Endothelial cell of umbilical vein (primary cell): ENCODE results near the gene LRRC72. TPM values are rescaled to one million over a fixed set of nuclear protein-coding genes. Genes with fewer than 3 reads are reported as not detected.

Experiments used
- BruUV-seq: library from RNA; stranded (reverse); fragments of 400-500 nt; replicated peaks from 2 replicates; lab custom pipeline; 2021; lab: Mats Ljungman, UMichigan
- CTCF ChIA-PET: fragments of 300-600, 350-600 bp; sonication (Branson Sonifier 250); formaldehyde crosslinking; loops from one replicate; lab custom pipeline; 2021; ENCODE audit warnings: antibody characterized with exemption, inconsistent platforms; lab: Charles Lee
- POLR2A ChIA-PET: fragments of 300-600, 350-600 bp; sonication (Branson Sonifier 250); formaldehyde crosslinking; loops from one replicate; lab custom pipeline; 2021; ENCODE audit warnings: antibody characterized with exemption, inconsistent platforms; lab: Charles Lee
- DNase-seq: peaks from one replicate; pipeline ENCODE4 v3.0.0-alpha.2; 2011; ENCODE audit warnings: low read depth, low spot score
- FAIRE-seq: peaks from 2 replicates; lab custom pipeline; 2011; peaks lifted over from hg19 to GRCh38; lab: Jason Lieb, UNC
- H2AFZ ChIP-seq: 2 replicates; pipeline ENCODE4 v1.6.0; 2012; ENCODE audit warnings: low read depth, low read length, control low read depth, inconsistent platforms
- H3K27ac ChIP-seq: 2 replicates; pipeline ENCODE4 v1.5.1; 2011; ENCODE audit warnings: low read depth, mild to moderate bottlenecking, control low read depth, low read length, moderate library complexity; ENCODE audit not compliant: insufficient read depth
- H3K27me3 ChIP-seq, 2 experiments: 2 replicates each; pipeline versions ENCODE4 v1.6.0 to v1.6.1; 2011; ENCODE audit warnings: low read length in 2 of 2, mixed read lengths in 1 of 2; ENCODE audit not compliant: control insufficient read depth in 2 of 2, insufficient read depth in 2 of 2
- H3K36me3 ChIP-seq, 2 experiments: 2 replicates in 1 of 2; 3 replicates in 1 of 2; pipeline ENCODE4 v1.5.1; 2011; ENCODE audit warnings: low read length in 2 of 2, mild to moderate bottlenecking in 1 of 2, moderate library complexity in 1 of 2; ENCODE audit not compliant: control insufficient read depth in 2 of 2, insufficient read depth in 2 of 2; ENCODE audit errors: extremely low read depth in 1 of 2
- H3K4me1 ChIP-seq: 3 replicates; pipeline ENCODE4 v1.5.1; 2011; ENCODE audit warnings: mild to moderate bottlenecking, low read length; ENCODE audit not compliant: control insufficient read depth, insufficient read depth; ENCODE audit errors: extremely low read depth
- H3K4me2 ChIP-seq: 2 replicates; pipeline ENCODE4 v1.6.1; 2011; ENCODE audit warnings: low read length, control low read depth, mixed read lengths; ENCODE audit not compliant: insufficient read depth
- H3K4me3 ChIP-seq, 3 experiments: fragments of 200-600 bp in 1 of 3; sonication (generic), shearing (Covaris generic) in 1 of 3; replicated peaks in 1 of 3; 2 replicates each; pipeline ENCODE4 v1.5.1; 2011 to 2016; ENCODE audit warnings: control low read depth in 3 of 3, low read length in 3 of 3, mild to moderate bottlenecking in 2 of 3, inconsistent platforms in 1 of 3, low read depth in 1 of 3, moderate library complexity in 1 of 3; ENCODE audit not compliant: insufficient read depth in 1 of 3
- H3K79me2 ChIP-seq: 2 replicates; pipeline ENCODE4 v1.6.0; 2012; ENCODE audit warnings: low read length, inconsistent platforms; ENCODE audit not compliant: control insufficient read depth, insufficient read depth
- H3K9ac ChIP-seq: replicated peaks from 2 replicates; pipeline ENCODE3; 2011; ENCODE audit warnings: low read length, control low read depth; ENCODE audit not compliant: insufficient read depth; ENCODE audit errors: extremely low read depth
- H3K9me1 ChIP-seq: replicated peaks from 3 replicates; pipeline ENCODE4 v1.6.0; 2011; ENCODE audit warnings: mild to moderate bottlenecking, low read length; ENCODE audit not compliant: control insufficient read depth, insufficient read depth; ENCODE audit errors: extremely low read depth
- H3K9me3 ChIP-seq: replicated peaks from 2 replicates; pipeline ENCODE4 v1.5.1; 2012; ENCODE audit warnings: low read length, inconsistent platforms; ENCODE audit not compliant: control insufficient read depth, insufficient read depth
- H4K20me1 ChIP-seq: replicated peaks from 2 replicates; pipeline ENCODE3; 2011; ENCODE audit warnings: mild to moderate bottlenecking, low read length; ENCODE audit not compliant: control insufficient read depth, insufficient read depth; ENCODE audit errors: extremely low read depth
- CTCF ChIP-seq, 2 donors: IDR thresholded peaks; 1 replicate in 1 of 2; 2 replicates in 1 of 2; pipeline ENCODE4 v1.5.1; 2011; ENCODE audit warnings: low read length in 2 of 2, mild to moderate bottlenecking in 2 of 2, moderate library complexity in 2 of 2, control low read depth in 1 of 2, inconsistent platforms in 1 of 2, low read depth in 1 of 2; ENCODE audit not compliant: insufficient read depth in 1 of 2; ENCODE audit errors: extremely low read depth in 1 of 2
- EZH2 ChIP-seq: IDR thresholded peaks from 2 replicates; pipeline ENCODE4 v1.6.1; 2012; ENCODE audit warnings: borderline replicate concordance, low read depth, mild to moderate bottlenecking, moderate library complexity, low read length, inconsistent platforms; ENCODE audit not compliant: severe bottlenecking
- FOS ChIP-seq: IDR thresholded peaks from 2 replicates; pipeline ENCODE4 v1.6.1; 2011; ENCODE audit warnings: mild to moderate bottlenecking, low read length, moderate library complexity, borderline replicate concordance; ENCODE audit not compliant: insufficient read depth
- GATA2 ChIP-seq: IDR thresholded peaks from 2 replicates; pipeline ENCODE4 v1.7.0; 2011; ENCODE audit warnings: low read depth, mild to moderate bottlenecking, moderate library complexity, mixed read lengths, low read length; ENCODE audit not compliant: insufficient read length, insufficient read depth
- JUN ChIP-seq: IDR thresholded peaks from 2 replicates; pipeline ENCODE4 v1.6.1; 2011; ENCODE audit warnings: borderline replicate concordance, low read depth; ENCODE audit not compliant: insufficient read length, insufficient read depth
- MAX ChIP-seq: IDR thresholded peaks from 2 replicates; pipeline ENCODE4 v1.6.1; 2011; ENCODE audit not compliant: insufficient read depth, insufficient read length
- MYC ChIP-seq: IDR thresholded peaks from one replicate; pipeline ENCODE4 v1.6.1; 2011; ENCODE audit warnings: mild to moderate bottlenecking, low read depth, low read length
- POLR2A ChIP-seq: IDR thresholded peaks from 2 replicates; pipeline ENCODE4 v1.6.1; 2012; ENCODE audit warnings: low read depth, mild to moderate bottlenecking, control low read depth, low read length
- POLR2AphosphoS5 ChIP-seq: IDR thresholded peaks from 2 replicates; pipeline ENCODE4 v1.6.1; 2012; ENCODE audit warnings: low read depth, mild to moderate bottlenecking, control low read depth, low read length, moderate library complexity; ENCODE audit not compliant: insufficient read depth
- dilution Hi-C: fragments of 300-500 bp; cut with MboI; formaldehyde crosslinking; loops from one replicate; pipeline ENCODE4 v1.15.0; 2019; ENCODE audit warnings: low sequenced_read_pairs; ENCODE audit not compliant: extremely low pct_ligation_motif_present
- intact Hi-C: fragments of 100-400 bp; cut with micrococcal nuclease; formaldehyde crosslinking; loops from one replicate; pipeline ENCODE4 v1.10.0; 2022
- polyA plus RNA-seq, 4 experiments: library from polyadenylated mRNA; depleted of rRNA in 3 of 4; stranded (reverse) in 3 of 4; unstranded in 1 of 4; fragments of >200 nt; gene quantifications; 2 replicates each; pipeline versions ENCODE4 v1.2.1 to v1.2.3, GENCODE V29; 2011 to 2012; ENCODE audit warnings: missing spikeins in 1 of 4
- total RNA-seq: library from RNA; stranded (reverse); gene quantifications from 2 replicates; pipeline ENCODE4 v1.2.3, GENCODE V29; 2021

Gene LRRC72
- total and polyA plus RNA-seq, 2 donors (not counting 3 experiments of a cell fraction or from before 2014, with no cell fraction given), result not detected

- no TSS peak for BruUV-seq
These were observed 15.8 kb downstream of the LRRC72 start for GRCh38 chr7:16542401-16542800.

More at GRCh38 chr7:16542401-16542800, 15.8 kb downstream of the LRRC72 start:
- dilution Hi-C loops, result no loop called here
- ChIA-PET CTCF (interaction anchor here (0.8 to 5.6 kb wide), 3 partner anchors 11 to 23 kb away, joined by 3 to 24 read pairs (median 3); no protein-coding TSS in a partner anchor), POLR2A (no interaction called here)
- H3K4me2 ChIP-seq, result no peak overlapping the region
- H3K4me1 ChIP-seq, result no peaks in the 10 kb centered on the region
- FAIRE-seq, result no peak
- intact Hi-C loops, result no loop called here
- no peak overlapping the region for H3K4me3 ChIP-seq
- no peak overlapping the region for H3K9ac ChIP-seq
- no peaks in the 10 kb centered on the region for H3K36me3 ChIP-seq
- TF ChIP-seq FOS, result no peak
- no peak for TF ChIP-seq POLR2AphosphoS5
- TF ChIP-seq EZH2, result no peak
- no peak for TF ChIP-seq CTCF (IDR thresholded peaks at IDR 0.05; ENCODE audit: extremely low read depth in 1 of 2, insufficient read depth in 1 of 2, low read depth in 1 of 2, low read length in 2 of 2)
- TF ChIP-seq MYC, result no peak
- no peak for TF ChIP-seq MAX
- no peak for TF ChIP-seq GATA2
- TF ChIP-seq POLR2A, result no peak
- no peak for TF ChIP-seq JUN
- no peak overlapping the region for H2AFZ ChIP-seq
- H3K27ac ChIP-seq, result no peak overlapping the region
- H3K9me1 ChIP-seq, result no peaks in the 10 kb centered on the region
- no peaks in the 10 kb centered on the region for H3K9me3 ChIP-seq
- DNase-seq, result no peak
- peaks cover 0 to 2% of the 10 kb centered on the region in 2 experiments for H3K27me3 ChIP-seq
- H4K20me1 ChIP-seq, result no peaks in the 10 kb centered on the region
- no peaks in the 10 kb centered on the region for H3K79me2 ChIP-seq
